Trophoblast cell (in vitro differentiated cells and primary cell): Measurements from ENCODE around the gene LSG1.

ENCODE experiments used
- DNase-seq, 2 donors: peaks; one replicate each; pipeline ENCODE4 v3.0.0-alpha.2; 2016
- H2AFZ ChIP-seq: 2 replicates; pipeline ENCODE4 v1.6.1; 2013; ENCODE audit warnings: low read length, moderate library complexity, mild to moderate bottlenecking; ENCODE audit not compliant: insufficient read depth, poor library complexity
- H2AK5ac ChIP-seq: 2 replicates; pipeline ENCODE4 v1.6.1; 2013; ENCODE audit warnings: mild to moderate bottlenecking, low read length
- H2BK120ac ChIP-seq: 2 replicates; pipeline ENCODE4 v1.6.1; 2013; ENCODE audit warnings: low read length, mild to moderate bottlenecking, moderate library complexity; ENCODE audit not compliant: insufficient read depth, poor library complexity
- H2BK12ac ChIP-seq: 2 replicates; pipeline ENCODE4 v1.6.1; 2013; ENCODE audit warnings: mild to moderate bottlenecking, low read length, moderate library complexity
- H2BK5ac ChIP-seq: 2 replicates; pipeline ENCODE4 v1.6.1; 2013; ENCODE audit warnings: low read length, low read depth, moderate library complexity, mild to moderate bottlenecking; ENCODE audit not compliant: poor library complexity
- H3K14ac ChIP-seq: 2 replicates; pipeline ENCODE4 v1.6.1; 2013; ENCODE audit warnings: mild to moderate bottlenecking, low read length
- H3K18ac ChIP-seq: 2 replicates; pipeline ENCODE4 v1.6.1; 2013; ENCODE audit warnings: mild to moderate bottlenecking, low read length
- H3K23ac ChIP-seq: 2 replicates; pipeline ENCODE4 v1.6.1; 2013; ENCODE audit warnings: low read length
- H3K27ac ChIP-seq: 2 replicates; pipeline ENCODE4 v1.5.1; 2013; ENCODE audit warnings: low read depth, mild to moderate bottlenecking, inconsistent platforms, low read length, moderate library complexity
- H3K27me3 ChIP-seq: 2 replicates; pipeline ENCODE4 v1.6.1; 2013; ENCODE audit warnings: inconsistent platforms, mild to moderate bottlenecking, low read length, moderate library complexity; ENCODE audit not compliant: insufficient read depth
- H3K36me3 ChIP-seq, 2 experiments: 1 replicate in 1 of 2; 2 replicates in 1 of 2; pipeline ENCODE4 v1.6.1; 2013; ENCODE audit warnings: low read length in 2 of 2, mild to moderate bottlenecking in 2 of 2, moderate library complexity in 1 of 2; ENCODE audit not compliant: insufficient read depth in 2 of 2, control insufficient read depth in 1 of 2
- H3K4ac ChIP-seq: 2 replicates; pipeline ENCODE4 v1.6.1; 2013; ENCODE audit warnings: low read depth, mild to moderate bottlenecking, low read length, moderate library complexity
- H3K4me1 ChIP-seq, 2 experiments: 1 replicate in 1 of 2; 2 replicates in 1 of 2; pipeline ENCODE4 v1.6.1; 2013; ENCODE audit warnings: low read length in 2 of 2, mild to moderate bottlenecking in 2 of 2, moderate library complexity in 1 of 2; ENCODE audit not compliant: insufficient read depth in 2 of 2, control insufficient read depth in 1 of 2
- H3K4me2 ChIP-seq: 2 replicates; pipeline ENCODE4 v1.6.1; 2013; ENCODE audit warnings: inconsistent platforms, mild to moderate bottlenecking, low read length, moderate library complexity
- H3K4me3 ChIP-seq: 2 replicates; pipeline ENCODE4 v1.5.1; 2013; ENCODE audit warnings: mild to moderate bottlenecking, low read depth, low read length, inconsistent platforms
- H3K79me1 ChIP-seq: one replicate; pipeline ENCODE4 v1.6.1; 2013; ENCODE audit warnings: low read length
- H3K79me2 ChIP-seq: 2 replicates; pipeline ENCODE4 v1.6.1; 2013; ENCODE audit warnings: low read length, mild to moderate bottlenecking; ENCODE audit not compliant: control insufficient read depth, insufficient read depth, poor library complexity
- H3K9ac ChIP-seq: 2 replicates; pipeline ENCODE4 v1.6.1; 2013; ENCODE audit warnings: mild to moderate bottlenecking, low read length
- H3K9me3 ChIP-seq: 2 replicates; pipeline ENCODE4 v1.6.1; 2013; ENCODE audit warnings: low read depth, mild to moderate bottlenecking, control low read depth, inconsistent platforms, low read length; ENCODE audit not compliant: insufficient read depth
- H4K12ac ChIP-seq: 2 replicates; pipeline ENCODE4 v1.6.1; 2013; ENCODE audit warnings: low read depth, mild to moderate bottlenecking, low read length, moderate library complexity
- H4K8ac ChIP-seq: 2 replicates; pipeline ENCODE4 v1.6.1; 2013; ENCODE audit warnings: low read depth, mild to moderate bottlenecking, low read length, moderate library complexity
- H4K91ac ChIP-seq: one replicate; pipeline ENCODE4 v1.6.1; 2013; ENCODE audit warnings: low read depth, mild to moderate bottlenecking, low read length, moderate library complexity
- WGBS: extraction: QIAGEN DNeasy Blood & Tissue Kit; methylation state at CpG from one replicate; pipeline ENCODE4 v1.1.7; 2013; ENCODE audit warnings: missing lambda C conversion rate; ENCODE audit not compliant: insufficient read length, insufficient coverage; ENCODE audit errors: extremely low coverage; 5-methylcytosine and 5-hydroxymethylcytosine counted together

Gene LSG1

GRCh38 chr3:194686816-194687637 is 15.0 kb upstream of the LSG1 start:
- peak overlapping the region; percentile 31 for H3K18ac ChIP-seq
- H3K36me3 ChIP-seq = no peaks in the 10 kb centered on the region
- peaks cover 4% of the 10 kb centered on the region for H3K9me3 ChIP-seq
- H3K23ac ChIP-seq = peak overlapping the region; percentile 28
- peaks cover 23% of the 10 kb centered on the region for H3K27me3 ChIP-seq
- no peak overlapping the region for H4K91ac ChIP-seq
- no peak overlapping the region for H2BK5ac ChIP-seq
- H3K79me1 ChIP-seq = peaks cover 12% of the 10 kb centered on the region
- peak in 1 of 2 donors; percentile 51 for DNase-seq
- H2AFZ ChIP-seq = peak overlapping the region; percentile 24
- WGBS = no CpG with 5 or more reads among the region's 86 CpGs
- no peak overlapping the region for H2AK5ac ChIP-seq
- H3K14ac ChIP-seq = peak overlapping the region; percentile 26
- H3K4me2 ChIP-seq = peak overlapping the region; percentile 61
- no peak overlapping the region for H3K27ac ChIP-seq
- peaks cover 4% of the 10 kb centered on the region for H3K79me2 ChIP-seq
- H3K4me1 ChIP-seq = peaks cover 23 to 30% of the 10 kb centered on the region in 2 experiments
- H3K9ac ChIP-seq = peak overlapping the region; percentile 8
- no peak overlapping the region for H4K8ac ChIP-seq
- H4K12ac ChIP-seq = peak overlapping the region; percentile 9
- no peak overlapping the region for H2BK120ac ChIP-seq
- no peak overlapping the region for H2BK12ac ChIP-seq
- H3K4me3 ChIP-seq = peak overlapping the region; percentile 71
- H3K4ac ChIP-seq = no peak overlapping the region

- Histone ChIP-seq H2AK5ac (no peak overlapping the region), H3K9me3 (peaks cover 4% of the 10 kb centered on the region), H2BK5ac (no peak overlapping the region), H2BK12ac (no peak overlapping the region), H3K18ac (no peak overlapping the region), H3K4me2 (peak overlapping the region; percentile 61), H4K12ac (no peak overlapping the region), H2AFZ (no peak overlapping the region), H3K4me3 (peak overlapping the region; percentile 71), H3K4ac (no peak overlapping the region), H2BK120ac (no peak overlapping the region), H3K14ac (no peak overlapping the region), H4K8ac (no peak overlapping the region), H3K36me3 (no peaks in the 10 kb centered on the region), H3K79me1 (peaks cover 12% of the 10 kb centered on the region), H3K23ac (no peak overlapping the region), H3K79me2 (peaks cover 4% of the 10 kb centered on the region), H3K9ac (peak overlapping the region; percentile 20), H3K27ac (no peak overlapping the region), H3K27me3 (peaks cover 23% of the 10 kb centered on the region), H4K91ac (no peak overlapping the region), H3K4me1 (peaks cover 23 to 30% of the 10 kb centered on the region in 2 experiments)
- no peak for DNase-seq
- WGBS = no CpG with 5 or more reads among the region's 29 CpGs
Observed at GRCh38 chr3:194686414-194686815, 14.4 kb upstream of the LSG1 start.

- peak within 1 kb of the TSS; percentile 61 for H3K4me2 ChIP-seq
- no peaks in the 10 kb centered on the region for H3K36me3 ChIP-seq
- no peak within 1 kb of the TSS for H4K12ac ChIP-seq
- peak within 1 kb of the TSS; percentile 71 for H3K4me3 ChIP-seq
- no peak within 1 kb of the TSS for H4K91ac ChIP-seq
- WGBS = no CpG with 5 or more reads among the region's 70 CpGs
- H2BK12ac ChIP-seq = no peak within 1 kb of the TSS
- no peak within 1 kb of the TSS for H2BK5ac ChIP-seq
- H2AK5ac ChIP-seq = no peak within 1 kb of the TSS
- peaks cover 23% of the 10 kb centered on the region for H3K27me3 ChIP-seq
- H3K4me1 ChIP-seq = peaks cover 23 to 30% of the 10 kb centered on the region in 2 experiments
- peak; percentile 85 to 95 for DNase-seq
- no peak within 1 kb of the TSS for H4K8ac ChIP-seq
- H3K4ac ChIP-seq = no peak within 1 kb of the TSS
- peak within 1 kb of the TSS; percentile 29 for H2BK120ac ChIP-seq
- no peak within 1 kb of the TSS for H3K27ac ChIP-seq
- peak within 1 kb of the TSS; percentile 9 for H3K14ac ChIP-seq
- no peak within 1 kb of the TSS for H3K18ac ChIP-seq
- peaks cover 12% of the 10 kb centered on the region for H3K79me1 ChIP-seq
- H3K23ac ChIP-seq = no peak within 1 kb of the TSS
- H3K9me3 ChIP-seq = peaks cover 4% of the 10 kb centered on the region
- H3K79me2 ChIP-seq = peaks cover 4% of the 10 kb centered on the region
- H3K9ac ChIP-seq = peak within 1 kb of the TSS; percentile 20
- H2AFZ ChIP-seq = peak within 1 kb of the TSS; percentile 15
Observed at GRCh38 chr3:194685718-194686413, 13.9 kb upstream of the LSG1 start, which contains the start of gene FAM43A. FAM43A (plus strand) TSS chr3:194685883; CDS start chr3:194686827, 944 bp downstream.

GRCh38 chr3:194685065-194685717 is 13.2 kb upstream of the LSG1 start:
- H3K36me3 ChIP-seq = no peaks in the 10 kb centered on the region
- no peak overlapping the region for H2BK12ac ChIP-seq
- no peak overlapping the region for H2BK5ac ChIP-seq
- peak overlapping the region; percentile 15 for H2AFZ ChIP-seq
- H3K79me2 ChIP-seq = peaks cover 4% of the 10 kb centered on the region
- no peak overlapping the region for H4K8ac ChIP-seq
- no peak overlapping the region for H2BK120ac ChIP-seq
- H3K9ac ChIP-seq = no peak overlapping the region
- H3K27me3 ChIP-seq = peaks cover 23% of the 10 kb centered on the region
- no peak overlapping the region for H3K23ac ChIP-seq
- H3K4me1 ChIP-seq = peaks cover 23 to 30% of the 10 kb centered on the region in 2 experiments
- no peak overlapping the region for H3K14ac ChIP-seq
- H3K18ac ChIP-seq = no peak overlapping the region
- H3K27ac ChIP-seq = no peak overlapping the region
- no peak for DNase-seq
- peaks cover 12% of the 10 kb centered on the region for H3K79me1 ChIP-seq
- peaks cover 4% of the 10 kb centered on the region for H3K9me3 ChIP-seq
- H3K4ac ChIP-seq = no peak overlapping the region
- H3K4me3 ChIP-seq = no peak overlapping the region
- no peak overlapping the region for H4K12ac ChIP-seq
- no peak overlapping the region for H4K91ac ChIP-seq
- H2AK5ac ChIP-seq = no peak overlapping the region
- no CpG with 5 or more reads among the region's 13 CpGs for WGBS
- peak overlapping the region; percentile 61 for H3K4me2 ChIP-seq
